ENCODE data around the gene CHRDL2. TPM values are rescaled to one million over a fixed set of nuclear protein-coding genes. Genes with fewer than 3 reads are reported as not detected.

The CHRDL2 gene
- total RNA-seq, 2 donors from 2014 or later = 0.09 to 9.1 TPM

DNA sequence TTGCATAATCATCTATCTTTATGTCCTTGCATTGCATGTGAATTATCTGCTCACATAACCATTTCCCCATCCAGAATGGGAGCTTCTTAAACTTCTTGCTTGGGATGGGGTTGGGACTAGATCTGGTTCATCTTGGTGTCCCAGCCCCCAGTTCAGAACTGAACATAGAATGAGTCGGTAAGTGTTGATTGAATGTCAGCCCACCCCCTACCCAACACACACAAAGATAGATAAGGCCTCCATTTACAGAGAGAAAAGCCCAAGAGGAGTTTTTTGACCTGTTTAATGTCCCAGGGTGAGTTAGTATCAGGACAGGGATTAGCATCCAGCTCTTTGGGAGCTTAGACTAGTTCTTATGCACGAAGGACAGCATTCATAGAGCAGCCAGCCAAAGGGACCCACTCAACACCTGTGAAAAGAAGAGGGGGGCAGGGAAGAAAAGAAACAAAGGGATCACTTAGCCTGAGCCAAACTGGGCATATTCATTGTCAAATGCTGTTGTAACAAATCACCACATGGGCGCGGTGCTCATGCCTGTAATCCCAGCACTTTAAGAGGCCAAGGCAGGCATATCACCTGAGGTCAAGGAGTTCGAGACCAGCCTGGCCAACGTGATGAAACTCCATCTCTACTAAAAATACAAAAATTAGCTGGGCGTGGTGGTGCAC lies 57.4 kb downstream of the CHRDL2 start:
- intact Hi-C loops (cut with DNase I) = no loop called here
- peak overlapping the region in 1 of 2 donors; percentile 13 for H3K27ac ChIP-seq
- H3K9me3 ChIP-seq = no peaks in the 10 kb centered on the region
- no peaks in the 10 kb centered on the region for H3K4me1 ChIP-seq (replicated peaks)
- no peaks in the 10 kb centered on the region for H3K36me3 ChIP-seq
- H3K4me3 ChIP-seq = no peak overlapping the region
- H3K27me3 ChIP-seq (replicated peaks; ENCODE audit: insufficient read depth) = no peaks in the 10 kb centered on the region
- DNase-seq (ENCODE audit: low spot score) = no peak
- WGBS = 81% methylated on average over 7 of the region's 7 CpGs
- TF ChIP-seq POLR2AphosphoS5 (IDR thresholded peaks at IDR 0.05) (no peak), POLR2A (IDR thresholded peaks at IDR 0.05) (no peak)
- TF ChIP-seq, protein P1, sequence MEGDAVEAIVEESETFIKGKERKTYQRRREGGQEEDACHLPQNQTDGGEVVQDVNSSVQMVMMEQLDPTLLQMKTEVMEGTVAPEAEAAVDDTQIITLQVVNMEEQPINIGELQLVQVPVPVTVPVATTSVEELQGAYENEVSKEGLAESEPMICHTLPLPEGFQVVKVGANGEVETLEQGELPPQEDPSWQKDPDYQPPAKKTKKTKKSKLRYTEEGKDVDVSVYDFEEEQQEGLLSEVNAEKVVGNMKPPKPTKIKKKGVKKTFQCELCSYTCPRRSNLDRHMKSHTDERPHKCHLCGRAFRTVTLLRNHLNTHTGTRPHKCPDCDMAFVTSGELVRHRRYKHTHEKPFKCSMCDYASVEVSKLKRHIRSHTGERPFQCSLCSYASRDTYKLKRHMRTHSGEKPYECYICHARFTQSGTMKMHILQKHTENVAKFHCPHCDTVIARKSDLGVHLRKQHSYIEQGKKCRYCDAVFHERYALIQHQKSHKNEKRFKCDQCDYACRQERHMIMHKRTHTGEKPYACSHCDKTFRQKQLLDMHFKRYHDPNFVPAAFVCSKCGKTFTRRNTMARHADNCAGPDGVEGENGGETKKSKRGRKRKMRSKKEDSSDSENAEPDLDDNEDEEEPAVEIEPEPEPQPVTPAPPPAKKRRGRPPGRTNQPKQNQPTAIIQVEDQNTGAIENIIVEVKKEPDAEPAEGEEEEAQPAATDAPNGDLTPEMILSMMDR (IDR thresholded peaks at IDR 0.05) = no peak

DNA sequence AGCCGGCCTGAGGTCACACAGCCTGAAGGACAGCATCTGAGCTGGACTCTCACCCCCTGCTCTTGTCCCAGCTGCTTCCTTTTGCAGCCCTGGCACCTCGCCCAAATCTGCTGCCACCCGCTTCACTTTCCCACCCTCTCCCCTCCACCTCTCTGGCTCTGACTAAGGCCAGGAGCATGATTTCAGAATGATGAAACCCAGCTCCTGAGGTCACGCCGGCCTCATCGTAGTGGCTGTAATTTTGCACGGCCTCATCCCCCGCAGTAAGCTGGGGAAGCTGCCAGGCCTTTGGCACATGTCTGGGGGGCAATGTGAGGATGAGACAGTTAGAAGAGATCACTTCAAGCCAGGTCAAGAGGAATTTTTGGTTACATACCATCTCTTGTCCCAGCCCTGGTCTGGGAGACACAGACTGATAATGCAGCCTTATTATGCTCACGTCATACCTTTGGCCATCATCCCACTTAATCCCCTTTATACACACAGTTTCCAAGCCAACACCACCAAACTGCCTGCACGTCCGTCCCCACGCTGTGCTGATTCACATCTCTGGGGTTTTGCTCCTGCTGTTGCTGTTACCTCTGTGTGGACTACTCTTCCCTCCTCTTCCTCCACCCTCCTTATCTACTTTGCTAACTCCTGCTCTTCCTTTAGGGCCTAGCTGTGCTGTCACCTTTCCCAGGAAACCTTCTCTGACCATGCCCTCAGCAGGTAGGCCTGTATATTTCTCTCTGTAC lies 58.1 kb downstream of the CHRDL2 start:
- H3K36me3 ChIP-seq = no peaks in the 10 kb centered on the region
- no peak for DNase-seq (ENCODE audit: low spot score)
- H3K9me3 ChIP-seq = no peaks in the 10 kb centered on the region
- H3K27ac ChIP-seq = peak overlapping the region in 1 of 2 donors; percentile 13
- TF ChIP-seq POLR2AphosphoS5 (IDR thresholded peaks at IDR 0.05) (peak; percentile 30), POLR2A (IDR thresholded peaks at IDR 0.05) (no peak)
- TF ChIP-seq, protein P1 (IDR thresholded peaks at IDR 0.05) = no peak
- H3K27me3 ChIP-seq (replicated peaks; ENCODE audit: insufficient read depth) = no peaks in the 10 kb centered on the region
- no peak overlapping the region for H3K4me3 ChIP-seq
- intact Hi-C loops (cut with DNase I) = no loop called here
- 57% methylated on average over 12 of the region's 12 CpGs for WGBS
- H3K4me1 ChIP-seq (replicated peaks) = no peaks in the 10 kb centered on the region

GRCh38 chr11:74672332-74672955 lies 58.8 kb downstream of the CHRDL2 start:
- Histone ChIP-seq H3K9me3 (no peaks in the 10 kb centered on the region), H3K27ac (peak overlapping the region in 1 of 2 donors; percentile 13), H3K27me3 (replicated peaks; ENCODE audit: insufficient read depth) (no peaks in the 10 kb centered on the region), H3K4me3 (no peak overlapping the region), H3K4me1 (replicated peaks) (no peaks in the 10 kb centered on the region), H3K36me3 (no peaks in the 10 kb centered on the region)
- intact Hi-C loops (cut with DNase I) = no loop called here
- 66% methylated on average over 4 of the region's 4 CpGs for WGBS
- TF ChIP-seq POLR2A (IDR thresholded peaks at IDR 0.05) = no peak
- TF ChIP-seq POLR2AphosphoS5 (IDR thresholded peaks at IDR 0.05) = no peak
- TF ChIP-seq, protein P1 (IDR thresholded peaks at IDR 0.05) = no peak
- no peak for DNase-seq (ENCODE audit: low spot score)

GRCh38 chr11:74671520-74672196 lies 59.6 kb downstream of the CHRDL2 start:
- Histone ChIP-seq H3K4me1 (replicated peaks) (no peaks in the 10 kb centered on the region), H3K4me3 (no peak overlapping the region), H3K36me3 (no peaks in the 10 kb centered on the region), H3K27me3 (replicated peaks; ENCODE audit: insufficient read depth) (no peaks in the 10 kb centered on the region), H3K9me3 (no peaks in the 10 kb centered on the region), H3K27ac (no peak overlapping the region)
- TF ChIP-seq, protein P1 (IDR thresholded peaks at IDR 0.05) = no peak
- no peak for TF ChIP-seq POLR2AphosphoS5 (IDR thresholded peaks at IDR 0.05)
- TF ChIP-seq POLR2A (IDR thresholded peaks at IDR 0.05) = no peak
- intact Hi-C loops (cut with DNase I) = no loop called here
- no peak for DNase-seq (ENCODE audit: low spot score)
- WGBS = 73% methylated on average over 10 of the region's 10 CpGs
